ENCODE data around the gene PDP2. TPM values are rescaled to one million over a fixed set of nuclear protein-coding genes. Genes with fewer than 3 reads are reported as not detected.

Gene PDP2
- total and polyA plus RNA-seq, 2 donors (not counting 3 experiments of a cell fraction or from before 2014, with no cell fraction given), result 4.4 to 9.3 TPM

GRCh38 chr16:66901626-66902025, 21.3 kb downstream of the PDP2 start:
- BruUV-seq (replicated peaks), result no TSS peak
- FAIRE-seq (no peak), DNase-seq (ENCODE audit: low read depth, low spot score) (no peak)
- ChIA-PET CTCF (interaction anchor here (1.0 to 1.4 kb wide), 2 partner anchors 34 to 253 kb away, joined by 3 to 4 read pairs; no protein-coding TSS in a partner anchor), POLR2A (no interaction called here)
- H3K4me3 ChIP-seq (replicated peaks in 1 of 3; ENCODE audit: insufficient read depth in 1 of 3, low read depth in 1 of 3, low read length in 3 of 3), result no peak overlapping the region
- no peak overlapping the region for H3K4me2 ChIP-seq (ENCODE audit: insufficient read depth, low read length)
- no peak for TF ChIP-seq MAX (IDR thresholded peaks at IDR 0.05; ENCODE audit: insufficient read depth, insufficient read length)
- TF ChIP-seq EZH2 (IDR thresholded peaks at IDR 0.05; ENCODE audit: borderline replicate concordance, low read depth, low read length, severe bottlenecking), result no peak
- TF ChIP-seq JUN (IDR thresholded peaks at IDR 0.05; ENCODE audit: borderline replicate concordance, insufficient read depth, insufficient read length, low read depth), result no peak
- TF ChIP-seq CTCF (IDR thresholded peaks at IDR 0.05; ENCODE audit: extremely low read depth in 1 of 2, insufficient read depth in 1 of 2, low read depth in 1 of 2, low read length in 2 of 2), result no peak
- no peak for TF ChIP-seq POLR2A (IDR thresholded peaks at IDR 0.05; ENCODE audit: low read depth, low read length)
- no peak for TF ChIP-seq GATA2 (IDR thresholded peaks at IDR 0.05; ENCODE audit: insufficient read depth, insufficient read length, low read depth, low read length)
- TF ChIP-seq POLR2AphosphoS5 (IDR thresholded peaks at IDR 0.05; ENCODE audit: insufficient read depth, low read depth, low read length), result no peak
- TF ChIP-seq MYC (IDR thresholded peaks at IDR 0.05; ENCODE audit: low read depth, low read length), result no peak
- no peak for TF ChIP-seq FOS (IDR thresholded peaks at IDR 0.05; ENCODE audit: borderline replicate concordance, insufficient read depth, low read length)
- no peaks in the 10 kb centered on the region for H4K20me1 ChIP-seq (replicated peaks; ENCODE audit: control insufficient read depth, extremely low read depth, insufficient read depth, low read length)
- intact Hi-C loops (cut with micrococcal nuclease), result no loop called here
- H3K27me3 ChIP-seq (ENCODE audit: control insufficient read depth in 2 of 2, insufficient read depth in 2 of 2, low read length in 2 of 2), result no peaks in the 10 kb centered on the region
- H3K4me1 ChIP-seq (ENCODE audit: control insufficient read depth, extremely low read depth, insufficient read depth, low read length), result peaks cover 8% of the 10 kb centered on the region
- H3K9me1 ChIP-seq (replicated peaks; ENCODE audit: control insufficient read depth, extremely low read depth, insufficient read depth, low read length), result no peaks in the 10 kb centered on the region
- H3K79me2 ChIP-seq (ENCODE audit: control insufficient read depth, insufficient read depth, low read length), result no peaks in the 10 kb centered on the region
- H3K9ac ChIP-seq (replicated peaks; ENCODE audit: extremely low read depth, insufficient read depth, low read length), result no peak overlapping the region
- no peaks in the 10 kb centered on the region for H3K36me3 ChIP-seq (ENCODE audit: control insufficient read depth in 2 of 2, extremely low read depth in 1 of 2, insufficient read depth in 2 of 2, low read length in 2 of 2)
- no peaks in the 10 kb centered on the region for H3K9me3 ChIP-seq (replicated peaks; ENCODE audit: control insufficient read depth, insufficient read depth, low read length)
- dilution Hi-C loops (cut with MboI; ENCODE audit: extremely low pct_ligation_motif_present, low sequenced_read_pairs), result no loop called here
- no peak overlapping the region for H2AFZ ChIP-seq (ENCODE audit: low read depth, low read length)
- no peak overlapping the region for H3K27ac ChIP-seq (ENCODE audit: insufficient read depth, low read depth, low read length)
